Bone marrow (tissue), 2 donors: ENCODE measurements around the gene PTPRF.
A peak's percentile ranks its signal among the peaks of the same experiment; 100 is the strongest.

Experiments
- DNase-seq, 2 donors: peaks; one replicate each; lab custom pipeline; 2025; lab: John Stamatoyannopoulos, UW

Gene PTPRF

GRCh38 chr1:43513471-43514173 lies 17.1 kb upstream of the PTPRF start:
- DNase-seq = no peak

- DNase-seq = no peak
Measured at GRCh38 chr1:43518935-43519686, 11.6 kb upstream of the PTPRF start.

- no peak for DNase-seq
Measured at GRCh38 chr1:43520100-43520778, 10.4 kb upstream of the PTPRF start.

- no peak for DNase-seq
Measured at GRCh38 chr1:43521078-43521477, 9.6 kb upstream of the PTPRF start.

- no peak for DNase-seq
Measured at GRCh38 chr1:43521756-43522155, 8.9 kb upstream of the PTPRF start.

GRCh38 chr1:43522431-43522775 lies 8.3 kb upstream of the PTPRF start:
- no peak for DNase-seq

- no peak for DNase-seq
Measured at GRCh38 chr1:43522776-43523480, 7.8 kb upstream of the PTPRF start.

- no peak for DNase-seq
Measured at GRCh38 chr1:43524804-43525203, 5.9 kb upstream of the PTPRF start.

GRCh38 chr1:43526002-43526401 lies 4.7 kb upstream of the PTPRF start:
- no peak for DNase-seq

GRCh38 chr1:43527111-43527878 lies 3.4 kb upstream of the PTPRF start:
- no peak for DNase-seq

GRCh38 chr1:43529206-43529731 lies 1.4 kb upstream of the PTPRF start:
- peak; percentile 47 to 56 for DNase-seq

GRCh38 chr1:43531107-43531905 lies 623 bp downstream of the PTPRF start:
- DNase-seq = no peak

GRCh38 chr1:43531906-43532584 lies 1.4 kb downstream of the PTPRF start:
- no peak for DNase-seq

- no peak for DNase-seq
Measured at GRCh38 chr1:43532716-43533115, 2.0 kb downstream of the PTPRF start.

GRCh38 chr1:43533584-43533983 lies 2.9 kb downstream of the PTPRF start:
- DNase-seq = no peak

- DNase-seq = no peak
Measured at GRCh38 chr1:43534256-43534655, 3.6 kb downstream of the PTPRF start.

- DNase-seq = no peak
Measured at GRCh38 chr1:43536196-43536863, 5.6 kb downstream of the PTPRF start.

- no peak for DNase-seq
Measured at GRCh38 chr1:43536864-43537358, 6.2 kb downstream of the PTPRF start.

GRCh38 chr1:43537423-43538142 lies 6.9 kb downstream of the PTPRF start:
- no peak for DNase-seq
